Neural cell (in vitro differentiated cells): ENCODE results near the gene NIFK. TPM values are rescaled to one million over a fixed set of nuclear protein-coding genes. Genes with fewer than 3 reads are reported as not detected.

Experiments
- H2AFZ ChIP-seq: fragments of 200-600, 300-800 bp; sonication (generic), shearing (Covaris generic); 2 replicates; pipeline ENCODE4 v1.6.0; 2014; ENCODE audit warnings: low read depth, mild to moderate bottlenecking, antibody characterized with exemption, low read length, moderate library complexity
- H3F3A ChIP-seq: fragments of 200-600 bp; shearing (Covaris generic); 2 replicates; pipeline ENCODE4 v1.6.1; 2016; ENCODE audit warnings: mild to moderate bottlenecking, moderate library complexity, mixed read lengths, antibody characterized with exemption, low read length; ENCODE audit not compliant: insufficient read depth, poor library complexity, severe bottlenecking
- H3K27ac ChIP-seq: fragments of 200-600, 300-800 bp; sonication (generic), shearing (Covaris generic); 2 replicates; pipeline ENCODE4 v1.5.1; 2014; ENCODE audit warnings: mild to moderate bottlenecking, low read length, moderate library complexity
- H3K27me3 ChIP-seq: fragments of 300-800, 200-600 bp; sonication (generic), shearing (Covaris generic); 2 replicates; pipeline ENCODE4 v1.6.0; 2014; ENCODE audit warnings: mild to moderate bottlenecking, low read depth, low read length, moderate library complexity; ENCODE audit not compliant: insufficient read depth
- H3K36me3 ChIP-seq: fragments of 300-800, 200-600 bp; sonication (generic), shearing (Covaris generic); 2 replicates; pipeline ENCODE4 v1.5.1; 2014; ENCODE audit warnings: mild to moderate bottlenecking, antibody characterized with exemption, low read length, moderate library complexity; ENCODE audit not compliant: insufficient read depth
- H3K4me2 ChIP-seq: fragments of 300-800, 200-600 bp; sonication (generic), shearing (Covaris generic); 2 replicates; pipeline ENCODE4 v1.6.0; 2014; ENCODE audit warnings: mild to moderate bottlenecking, low read length
- H3K4me3 ChIP-seq: fragments of 300-800, 200-600 bp; sonication (generic), shearing (Covaris generic); 2 replicates; pipeline ENCODE4 v1.5.1; 2014; ENCODE audit warnings: mild to moderate bottlenecking, low read length, moderate library complexity
- H3K79me2 ChIP-seq: fragments of 200-600 bp; shearing (Covaris generic); replicated peaks from 2 replicates; pipeline ENCODE4 v1.6.0; 2014; ENCODE audit warnings: mild to moderate bottlenecking, low read length, moderate library complexity; ENCODE audit not compliant: insufficient read depth
- H3K9ac ChIP-seq: fragments of 300-800, 200-600 bp; sonication (generic), shearing (Covaris generic); 2 replicates; pipeline ENCODE4 v1.6.1; 2016; ENCODE audit warnings: mild to moderate bottlenecking, low read length, mixed read lengths
- H3K9me2 ChIP-seq: fragments of 200-600 bp; shearing (Covaris generic); 2 replicates; pipeline ENCODE4 v1.6.1; 2016; ENCODE audit warnings: mild to moderate bottlenecking, low read length, mixed read lengths; ENCODE audit not compliant: insufficient read depth
- H3K9me3 ChIP-seq: fragments of 200-600, 300-800 bp; sonication (generic), shearing (Covaris generic); 2 replicates; pipeline ENCODE4 v1.6.1; 2016; ENCODE audit warnings: mild to moderate bottlenecking, mixed run types, low read length, moderate library complexity, mixed read lengths
- H4K20me1 ChIP-seq: fragments of 200-600 bp; shearing (Covaris generic); 2 replicates; pipeline ENCODE4 v1.6.1; 2016; ENCODE audit warnings: mild to moderate bottlenecking, mixed run types; ENCODE audit not compliant: insufficient read depth
- EP300 ChIP-seq: fragments of 450-650 bp; conservative IDR thresholded peaks from 2 replicates; pipeline ENCODE4 v1.6.1; 2014; ENCODE audit warnings: antibody characterized with exemption, mild to moderate bottlenecking, moderate library complexity; ENCODE audit not compliant: poor library complexity, severe bottlenecking
- EZH2 ChIP-seq: fragments of 200-600, 300-800 bp; shearing (Covaris generic), sonication (generic); IDR thresholded peaks from 2 replicates; pipeline ENCODE4 v1.6.1; 2014; ENCODE audit warnings: antibody characterized with exemption, low read length, borderline replicate concordance, mild to moderate bottlenecking; ENCODE audit not compliant: insufficient read depth, poor library complexity, severe bottlenecking
- POLR2AphosphoS5 ChIP-seq: IDR thresholded peaks from 2 replicates; pipeline ENCODE4 v1.6.1; 2012
- RAD21 ChIP-seq: fragments of 450-650 bp; conservative IDR thresholded peaks from 2 replicates; pipeline ENCODE4 v1.6.1; 2014; ENCODE audit warnings: antibody characterized with exemption, mild to moderate bottlenecking, moderate library complexity
- SMC3 ChIP-seq: fragments of 450-650 bp; conservative IDR thresholded peaks from 2 replicates; pipeline ENCODE4 v1.6.1; 2014; ENCODE audit warnings: antibody characterized with exemption, mild to moderate bottlenecking, moderate library complexity; ENCODE audit not compliant: poor library complexity
- TAF1 ChIP-seq: IDR thresholded peaks from 2 replicates; pipeline ENCODE4 v1.6.1; 2012; ENCODE audit warnings: low read depth
- polyA plus RNA-seq: library from polyadenylated mRNA; depleted of rRNA; stranded (reverse); fragments of >200 nt; gene quantifications from 2 replicates; pipeline ENCODE4 v1.2.3, GENCODE V29; 2014
- TF ChIP-seq, protein P1 (sequence below): IDR thresholded peaks from 2 replicates; pipeline ENCODE4 v1.6.1; 2012; ENCODE audit warnings: borderline replicate concordance
- TF ChIP-seq, protein P2 (sequence below): fragments of 450-650 bp; IDR thresholded peaks from 2 replicates; pipeline ENCODE4 v1.5.1; 2014; ENCODE audit warnings: antibody characterized with exemption, mild to moderate bottlenecking, moderate library complexity; ENCODE audit not compliant: poor library complexity, severe bottlenecking

The NIFK gene
- polyA plus RNA-seq, 1 donor from 2014 or later, result 60.9 TPM

DNA sequence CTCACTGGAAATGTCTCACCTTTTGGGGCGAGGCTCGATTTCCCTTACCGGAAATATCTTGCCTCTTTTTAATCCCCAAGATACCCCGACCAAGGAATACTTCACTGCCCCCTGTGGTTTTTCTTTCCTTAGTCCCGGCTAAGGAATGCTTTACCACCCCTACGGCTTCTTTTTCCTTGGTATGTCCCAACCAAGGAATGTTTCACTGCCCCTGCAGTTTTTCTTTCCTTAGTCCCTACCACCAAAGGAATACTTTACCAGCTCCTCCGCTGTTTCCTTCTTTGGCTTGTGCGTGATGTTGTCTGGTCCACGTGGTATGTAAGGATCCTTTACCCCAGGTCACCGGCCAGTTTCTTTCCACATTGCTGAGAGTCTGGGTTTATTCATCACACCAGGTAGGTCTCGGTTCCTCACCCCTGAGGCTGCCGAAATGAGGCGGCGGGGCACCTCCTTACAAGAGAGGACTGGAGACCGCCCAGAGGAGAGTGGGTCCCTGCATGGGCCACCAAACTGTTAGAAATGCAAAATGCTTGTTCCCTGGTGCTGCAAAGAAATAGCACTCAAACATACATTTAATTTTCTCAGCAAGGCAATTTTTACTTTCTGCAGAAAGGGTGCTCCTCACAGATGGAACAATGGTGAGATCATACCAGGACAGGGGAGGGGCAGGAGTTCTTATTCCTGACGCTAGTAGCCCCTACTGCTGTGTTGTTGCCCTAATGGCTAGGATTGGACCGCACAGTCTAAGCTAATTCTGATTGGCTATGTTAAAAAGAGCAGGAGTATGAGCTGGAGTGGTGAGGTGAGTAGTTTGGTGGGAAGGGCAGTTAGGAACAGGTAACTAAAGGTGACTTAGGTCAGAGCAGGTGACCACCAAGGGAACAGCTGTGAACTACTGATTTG, 54.0 kb downstream of the NIFK start:
- Histone ChIP-seq H3K4me3 (peak overlapping the region; percentile 59), H3K27ac (no peak overlapping the region), H3K4me2 (no peak overlapping the region)

DNA sequence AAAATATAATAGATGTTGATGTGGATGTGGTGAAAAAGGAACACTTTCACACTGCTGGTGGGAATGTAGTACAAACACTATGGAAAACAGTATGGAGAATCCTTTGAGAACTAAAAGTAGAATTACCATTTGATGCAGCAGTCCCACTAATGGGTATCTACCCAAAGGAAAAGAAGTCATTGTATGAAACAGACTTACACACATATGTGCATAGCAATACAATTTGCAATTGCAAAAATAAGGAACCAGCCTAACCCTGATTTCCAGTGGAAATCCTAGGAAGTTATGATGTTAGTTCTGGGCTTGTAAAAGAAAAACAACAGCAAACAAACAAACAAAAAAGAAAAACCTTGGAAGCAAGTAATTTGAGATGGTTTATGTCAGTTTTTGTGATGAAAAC, 58.8 kb downstream of the NIFK start:
- Histone ChIP-seq H3K9me3 (peaks cover 8% of the 10 kb centered on the region), H3K9ac (no peak overlapping the region), H4K20me1 (no peaks in the 10 kb centered on the region), H3K79me2 (no peaks in the 10 kb centered on the region), H2AFZ (no peak overlapping the region), H3K36me3 (no peaks in the 10 kb centered on the region), H3K27me3 (no peaks in the 10 kb centered on the region), H3K27ac (no peak overlapping the region), H3K4me2 (no peak overlapping the region), H3F3A (no peaks in the 10 kb centered on the region), H3K9me2 (no peaks in the 10 kb centered on the region), H3K4me3 (no peak overlapping the region)
- TF ChIP-seq, protein P1, sequence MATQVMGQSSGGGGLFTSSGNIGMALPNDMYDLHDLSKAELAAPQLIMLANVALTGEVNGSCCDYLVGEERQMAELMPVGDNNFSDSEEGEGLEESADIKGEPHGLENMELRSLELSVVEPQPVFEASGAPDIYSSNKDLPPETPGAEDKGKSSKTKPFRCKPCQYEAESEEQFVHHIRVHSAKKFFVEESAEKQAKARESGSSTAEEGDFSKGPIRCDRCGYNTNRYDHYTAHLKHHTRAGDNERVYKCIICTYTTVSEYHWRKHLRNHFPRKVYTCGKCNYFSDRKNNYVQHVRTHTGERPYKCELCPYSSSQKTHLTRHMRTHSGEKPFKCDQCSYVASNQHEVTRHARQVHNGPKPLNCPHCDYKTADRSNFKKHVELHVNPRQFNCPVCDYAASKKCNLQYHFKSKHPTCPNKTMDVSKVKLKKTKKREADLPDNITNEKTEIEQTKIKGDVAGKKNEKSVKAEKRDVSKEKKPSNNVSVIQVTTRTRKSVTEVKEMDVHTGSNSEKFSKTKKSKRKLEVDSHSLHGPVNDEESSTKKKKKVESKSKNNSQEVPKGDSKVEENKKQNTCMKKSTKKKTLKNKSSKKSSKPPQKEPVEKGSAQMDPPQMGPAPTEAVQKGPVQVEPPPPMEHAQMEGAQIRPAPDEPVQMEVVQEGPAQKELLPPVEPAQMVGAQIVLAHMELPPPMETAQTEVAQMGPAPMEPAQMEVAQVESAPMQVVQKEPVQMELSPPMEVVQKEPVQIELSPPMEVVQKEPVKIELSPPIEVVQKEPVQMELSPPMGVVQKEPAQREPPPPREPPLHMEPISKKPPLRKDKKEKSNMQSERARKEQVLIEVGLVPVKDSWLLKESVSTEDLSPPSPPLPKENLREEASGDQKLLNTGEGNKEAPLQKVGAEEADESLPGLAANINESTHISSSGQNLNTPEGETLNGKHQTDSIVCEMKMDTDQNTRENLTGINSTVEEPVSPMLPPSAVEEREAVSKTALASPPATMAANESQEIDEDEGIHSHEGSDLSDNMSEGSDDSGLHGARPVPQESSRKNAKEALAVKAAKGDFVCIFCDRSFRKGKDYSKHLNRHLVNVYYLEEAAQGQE, result no peak

More for the DNA sequence above, 54.0 kb downstream of the NIFK start:
- H3F3A ChIP-seq, result no peaks in the 10 kb centered on the region
- no peaks in the 10 kb centered on the region for H3K36me3 ChIP-seq
- TF ChIP-seq SMC3 (no peak), POLR2AphosphoS5 (no peak), EP300 (no peak), TAF1 (no peak), RAD21 (no peak), EZH2 (no peak)
- TF ChIP-seq, protein P1, result peak; percentile 65
- TF ChIP-seq, protein P2, sequence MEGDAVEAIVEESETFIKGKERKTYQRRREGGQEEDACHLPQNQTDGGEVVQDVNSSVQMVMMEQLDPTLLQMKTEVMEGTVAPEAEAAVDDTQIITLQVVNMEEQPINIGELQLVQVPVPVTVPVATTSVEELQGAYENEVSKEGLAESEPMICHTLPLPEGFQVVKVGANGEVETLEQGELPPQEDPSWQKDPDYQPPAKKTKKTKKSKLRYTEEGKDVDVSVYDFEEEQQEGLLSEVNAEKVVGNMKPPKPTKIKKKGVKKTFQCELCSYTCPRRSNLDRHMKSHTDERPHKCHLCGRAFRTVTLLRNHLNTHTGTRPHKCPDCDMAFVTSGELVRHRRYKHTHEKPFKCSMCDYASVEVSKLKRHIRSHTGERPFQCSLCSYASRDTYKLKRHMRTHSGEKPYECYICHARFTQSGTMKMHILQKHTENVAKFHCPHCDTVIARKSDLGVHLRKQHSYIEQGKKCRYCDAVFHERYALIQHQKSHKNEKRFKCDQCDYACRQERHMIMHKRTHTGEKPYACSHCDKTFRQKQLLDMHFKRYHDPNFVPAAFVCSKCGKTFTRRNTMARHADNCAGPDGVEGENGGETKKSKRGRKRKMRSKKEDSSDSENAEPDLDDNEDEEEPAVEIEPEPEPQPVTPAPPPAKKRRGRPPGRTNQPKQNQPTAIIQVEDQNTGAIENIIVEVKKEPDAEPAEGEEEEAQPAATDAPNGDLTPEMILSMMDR, result no peak
- H3K9ac ChIP-seq, result peak overlapping the region; percentile 26
- no peaks in the 10 kb centered on the region for H3K79me2 ChIP-seq
- no peaks in the 10 kb centered on the region for H4K20me1 ChIP-seq
- no peaks in the 10 kb centered on the region for H3K9me3 ChIP-seq
- no peak overlapping the region for H2AFZ ChIP-seq
- H3K27me3 ChIP-seq, result no peaks in the 10 kb centered on the region
- no peaks in the 10 kb centered on the region for H3K9me2 ChIP-seq

Other genes starting within 250 kb of the NIFK start
- gene RNU4ATAC, start 206.0 kb downstream of the NIFK start, polyA plus RNA-seq, result not detected in 2 replicates
- gene CLASP1, start 87.4 kb downstream of the NIFK start, polyA plus RNA-seq, result 41.3 and 48.8 TPM in 2 replicates
- gene TSN, start 18.8 kb upstream of the NIFK start, polyA plus RNA-seq, result 120 and 171 TPM in 2 replicates